ENCODE measurements around the gene GATAD2A.

The GATAD2A gene

GRCh38 chr19:19436137-19436691, 30.7 kb downstream of the GATAD2A start:
- no peak overlapping the region for H3K4me3 ChIP-seq (ENCODE audit: low read depth, low read length)
- in situ Hi-C loops (cut with HindIII; ENCODE audit: low sequenced_read_pairs) = no loop called here
- no peak for TF ChIP-seq CTCF (IDR thresholded peaks at IDR 0.05; ENCODE audit: low read depth, low read length)
- no peak for DNase-seq (ENCODE audit: low read depth, low spot score)

- H3K4me3 ChIP-seq (ENCODE audit: low read depth, low read length) = no peak overlapping the region
- DNase-seq (ENCODE audit: low read depth, low spot score) = no peak
- TF ChIP-seq CTCF (IDR thresholded peaks at IDR 0.05; ENCODE audit: low read depth, low read length) = no peak
- in situ Hi-C loops (cut with HindIII; ENCODE audit: low sequenced_read_pairs) = no loop called here
Observed at GRCh38 chr19:19438366-19439175, 33.1 kb downstream of the GATAD2A start.

GRCh38 chr19:19439176-19439482, 33.7 kb downstream of the GATAD2A start:
- TF ChIP-seq CTCF (IDR thresholded peaks at IDR 0.05; ENCODE audit: low read depth, low read length) = no peak
- H3K4me3 ChIP-seq (ENCODE audit: low read depth, low read length) = no peak overlapping the region
- no peak for DNase-seq (ENCODE audit: low read depth, low spot score)
- in situ Hi-C loops (cut with HindIII; ENCODE audit: low sequenced_read_pairs) = no loop called here

GRCh38 chr19:19443283-19443682, 37.8 kb downstream of the GATAD2A start:
- no peak overlapping the region for H3K4me3 ChIP-seq (ENCODE audit: low read depth, low read length)
- TF ChIP-seq CTCF (IDR thresholded peaks at IDR 0.05; ENCODE audit: low read depth, low read length) = no peak
- no peak for DNase-seq (ENCODE audit: low read depth, low spot score)
- in situ Hi-C loops (cut with HindIII; ENCODE audit: low sequenced_read_pairs) = no loop called here

- no peak overlapping the region for H3K4me3 ChIP-seq (ENCODE audit: low read depth, low read length)
- TF ChIP-seq CTCF (IDR thresholded peaks at IDR 0.05; ENCODE audit: low read depth, low read length) = no peak
- in situ Hi-C loops (cut with HindIII; ENCODE audit: low sequenced_read_pairs) = no loop called here
- DNase-seq (ENCODE audit: low read depth, low spot score) = no peak
Observed at GRCh38 chr19:19443902-19444680, 38.6 kb downstream of the GATAD2A start.

GRCh38 chr19:19444681-19445155, 39.2 kb downstream of the GATAD2A start:
- H3K4me3 ChIP-seq (ENCODE audit: low read depth, low read length) = no peak overlapping the region
- in situ Hi-C loops (cut with HindIII; ENCODE audit: low sequenced_read_pairs) = no loop called here
- TF ChIP-seq CTCF (IDR thresholded peaks at IDR 0.05; ENCODE audit: low read depth, low read length) = no peak
- DNase-seq (ENCODE audit: low read depth, low spot score) = no peak
